LNCaP clone FGC (cell line): ENCODE measurements around the gene KCNH4.

Experiments
- DNase-seq: peaks from one replicate; pipeline ENCODE4 v3.0.0-alpha.2; 2011; ENCODE audit warnings: low read depth
- H3K4me3 ChIP-seq: 2 replicates; pipeline ENCODE4 v1.5.1; 2011; ENCODE audit warnings: mild to moderate bottlenecking, low read depth, low read length, control low read depth
- CTCF ChIP-seq: IDR thresholded peaks from 2 replicates; pipeline ENCODE4 v1.5.1; 2012; ENCODE audit warnings: mild to moderate bottlenecking; ENCODE audit not compliant: control insufficient read depth, insufficient read depth; ENCODE audit errors: extremely low read depth

The KCNH4 gene

GRCh38 chr17:42119301-42119700 is 61.6 kb downstream of the KCNH4 start:
- H3K4me3 ChIP-seq: no peak overlapping the region
- no peak for TF ChIP-seq CTCF
- DNase-seq: no peak

- no peak overlapping the region for H3K4me3 ChIP-seq
- DNase-seq: no peak
- peak; percentile 53 for TF ChIP-seq CTCF
Observed at GRCh38 chr17:42118545-42118944, 62.4 kb downstream of the KCNH4 start.

- no peak for DNase-seq
- H3K4me3 ChIP-seq: no peak overlapping the region
- no peak for TF ChIP-seq CTCF
Observed at GRCh38 chr17:42118126-42118510, 62.8 kb downstream of the KCNH4 start.

GRCh38 chr17:42117397-42118125 is 63.4 kb downstream of the KCNH4 start:
- H3K4me3 ChIP-seq: no peak overlapping the region
- DNase-seq: no peak
- TF ChIP-seq CTCF: no peak

GRCh38 chr17:42116705-42117396 is 64.1 kb downstream of the KCNH4 start:
- DNase-seq: peak; percentile 45
- no peak overlapping the region for H3K4me3 ChIP-seq
- TF ChIP-seq CTCF: peak; percentile 91

GRCh38 chr17:42114118-42114517 is 66.8 kb downstream of the KCNH4 start:
- H3K4me3 ChIP-seq: no peak overlapping the region
- no peak for TF ChIP-seq CTCF
- DNase-seq: no peak
